ENCODE data around the gene MOXD1.
"Not testable (repeated sequence)": the region's sequence is repeated elsewhere in the genome, so short reads cannot be mapped to it uniquely, and the experiment has no call there.

Gene MOXD1

DNA sequence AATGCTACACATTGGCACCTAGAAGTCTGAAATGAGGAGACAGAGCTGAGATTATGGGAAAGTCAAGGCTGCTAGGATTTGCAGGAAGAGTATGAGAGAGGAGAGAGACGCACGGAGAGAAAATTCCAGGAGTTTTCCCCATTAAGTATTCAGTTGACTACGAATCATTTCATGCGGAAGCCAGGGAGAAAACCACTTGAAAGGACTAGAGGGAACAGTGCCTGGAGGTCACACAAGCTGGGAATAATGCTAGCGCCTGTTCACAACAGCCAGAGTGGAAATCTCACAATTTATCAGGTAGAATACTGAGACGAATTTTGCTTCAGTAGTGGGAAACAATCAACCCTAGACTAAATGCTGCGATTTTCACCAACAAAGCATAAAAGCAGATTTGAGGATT, 118.6 kb downstream of the MOXD1 start:
- DNase-seq (ENCODE audit: low read depth, low spot score): no peak

DNA sequence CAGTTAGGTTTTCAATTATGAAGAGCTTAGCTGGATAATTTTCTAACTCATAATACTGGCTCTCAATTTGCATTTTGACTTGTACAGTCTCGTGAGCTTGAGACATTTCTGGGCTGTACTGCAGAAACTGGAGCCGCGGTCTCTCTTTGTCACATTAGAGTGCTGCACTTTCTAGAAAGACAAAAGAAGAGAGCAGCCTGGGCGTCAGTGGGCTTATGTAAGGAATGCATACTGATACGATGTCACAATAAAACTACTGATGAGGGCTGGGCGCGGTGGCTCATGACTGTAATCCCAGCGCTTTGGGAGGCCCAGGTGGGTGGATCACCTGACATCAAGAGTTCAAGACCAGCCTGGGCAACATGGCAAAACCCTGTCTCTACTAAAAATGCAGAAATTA, 120.8 kb downstream of the MOXD1 start:
- DNase-seq (ENCODE audit: low read depth, low spot score): no peak

DNA sequence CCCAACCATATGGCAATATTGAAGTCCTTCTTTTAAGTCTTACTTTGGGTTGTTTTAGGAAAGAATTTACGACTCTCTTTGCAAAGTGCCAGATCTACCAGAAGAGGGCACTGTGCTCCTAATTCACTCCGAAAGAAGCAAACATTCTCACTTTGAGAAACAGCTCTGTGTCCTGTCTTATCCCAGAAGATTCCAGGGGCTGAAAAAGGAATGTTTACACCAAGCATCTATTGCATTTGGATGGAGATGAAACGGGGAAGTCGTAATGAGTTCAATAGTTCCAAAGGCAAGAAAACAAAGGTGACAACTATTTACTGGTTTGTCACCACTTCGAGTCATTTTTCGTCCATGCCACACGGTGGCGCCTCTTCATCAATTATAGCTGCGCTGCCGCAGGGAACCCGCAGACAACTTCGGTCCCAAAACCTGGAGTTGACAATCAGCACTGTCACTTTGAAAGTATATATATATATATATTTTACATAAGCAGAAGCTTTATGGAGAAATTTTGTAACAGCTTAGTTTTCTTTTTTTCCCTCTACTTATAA, 121.6 kb downstream of the MOXD1 start:
- peak; percentile 54 for DNase-seq (ENCODE audit: low read depth, low spot score)

DNA sequence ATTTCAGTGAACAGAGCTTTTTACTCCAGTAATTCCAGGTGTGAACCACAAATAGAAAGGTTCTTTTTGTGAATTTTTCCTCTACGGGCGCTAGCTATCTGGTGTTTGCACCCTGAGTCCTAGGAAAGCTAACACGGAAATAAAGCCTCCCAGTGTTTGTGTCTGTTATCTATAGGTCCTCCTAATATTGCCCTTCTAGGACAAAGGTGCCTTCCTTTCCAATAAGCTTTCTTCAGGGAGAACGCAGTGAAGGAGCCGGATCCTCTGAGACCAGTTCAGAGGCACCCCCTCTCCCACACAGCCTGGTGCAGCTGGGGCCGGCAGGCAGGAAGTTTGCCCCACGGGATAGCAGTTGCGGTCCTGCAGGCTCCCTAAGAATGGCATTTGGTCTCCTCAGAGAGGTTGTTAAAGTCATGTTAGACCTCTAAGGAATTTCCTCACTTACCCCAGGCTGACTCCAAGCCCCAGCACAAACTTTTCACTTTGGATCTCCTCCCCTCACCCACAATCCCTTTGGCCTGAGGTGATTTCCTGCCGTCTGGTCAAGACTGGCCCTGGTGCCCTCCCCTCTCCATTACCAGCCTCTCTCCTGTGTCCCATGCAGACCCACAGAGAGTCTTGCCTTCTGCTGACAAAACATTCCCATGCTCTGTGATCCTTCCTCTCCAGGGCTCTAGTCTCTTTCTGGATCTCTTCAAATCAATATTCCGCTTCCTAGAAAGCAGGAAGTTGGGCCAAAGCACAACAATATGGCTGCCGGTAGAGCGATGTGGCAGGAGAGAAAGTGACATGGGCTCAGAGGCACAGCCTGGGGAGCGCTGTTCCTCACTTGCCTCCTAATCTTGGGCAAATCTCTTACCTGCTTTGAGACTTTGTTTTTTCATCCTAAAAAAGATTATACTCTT, 126.0 kb downstream of the MOXD1 start:
- no peak for DNase-seq (ENCODE audit: low read depth, low spot score)

DNA sequence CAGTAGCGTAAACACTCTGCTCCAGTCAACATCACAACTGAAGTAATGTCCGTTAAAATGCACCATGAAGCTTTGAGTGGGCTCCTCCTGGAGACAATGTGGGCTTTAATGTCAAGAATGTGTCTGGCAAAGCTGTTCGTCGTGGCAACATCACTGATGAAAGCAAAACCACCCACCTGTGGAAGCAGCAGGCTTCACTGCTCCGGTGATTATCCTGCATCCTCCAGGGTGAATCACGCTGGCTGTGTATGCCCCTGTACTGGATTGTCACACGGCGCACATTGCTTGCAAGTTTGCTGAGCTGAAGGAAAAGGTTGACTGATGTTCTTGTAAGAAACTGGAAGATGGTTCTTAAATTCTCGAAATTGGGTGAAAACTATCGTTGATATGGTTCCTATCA, 128.5 kb downstream of the MOXD1 start:
- DNase-seq (ENCODE audit: low read depth, low spot score): no peak

DNA sequence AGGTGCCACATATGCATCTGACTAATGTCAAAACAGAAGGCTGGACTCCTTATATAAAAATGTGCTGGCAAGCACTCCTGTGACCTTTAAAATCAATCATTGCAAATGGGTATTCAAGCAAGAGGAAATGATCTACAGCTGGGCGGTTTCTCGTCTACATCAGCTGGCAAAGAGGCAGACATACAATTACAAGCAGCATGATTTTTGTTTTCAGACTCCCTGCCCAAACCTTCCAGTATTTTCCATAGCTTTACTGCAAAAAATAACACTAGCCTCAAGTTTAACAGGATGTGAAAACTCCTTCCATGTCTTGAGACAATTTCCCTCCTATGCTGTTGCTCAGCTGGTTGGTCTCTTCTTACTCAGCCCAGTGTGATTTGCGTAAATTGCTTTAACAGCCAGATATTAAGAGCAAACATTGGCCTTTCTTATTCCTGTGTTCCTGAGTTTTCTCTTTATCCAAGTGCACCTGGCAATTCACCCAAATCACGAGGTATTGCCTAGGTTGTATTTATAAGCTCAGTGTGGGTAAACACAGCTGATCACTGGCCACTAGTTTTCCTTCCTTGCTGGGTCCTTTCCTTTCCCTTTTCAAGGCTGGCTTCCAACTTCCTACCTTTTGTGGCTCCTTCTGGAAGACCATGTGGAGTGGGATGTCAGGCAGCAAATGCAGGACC, 130.4 kb downstream of the MOXD1 start:
- no peak for DNase-seq (ENCODE audit: low read depth, low spot score)

DNA sequence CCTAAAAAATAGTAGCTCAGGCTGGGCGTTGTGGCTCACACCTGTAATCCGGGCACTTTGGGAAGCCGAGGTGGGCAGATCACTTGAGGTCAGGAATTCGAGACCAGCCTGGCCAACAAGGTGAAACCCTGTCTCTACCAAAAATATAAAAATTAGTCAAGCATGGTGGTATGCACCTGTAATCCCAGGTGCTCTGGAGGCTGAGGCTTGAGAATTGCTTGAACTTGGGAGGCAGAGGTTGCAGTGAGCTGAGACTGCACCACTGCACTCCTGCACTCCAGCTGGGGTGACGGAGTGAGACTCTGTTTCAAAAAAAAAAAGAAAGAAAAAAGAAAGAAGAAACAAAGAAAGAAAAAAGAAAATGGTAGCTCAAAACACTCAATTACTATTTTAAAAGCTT, 132.6 kb downstream of the MOXD1 start:
- not testable (repeated sequence) for DNase-seq (ENCODE audit: low read depth, low spot score)

DNA sequence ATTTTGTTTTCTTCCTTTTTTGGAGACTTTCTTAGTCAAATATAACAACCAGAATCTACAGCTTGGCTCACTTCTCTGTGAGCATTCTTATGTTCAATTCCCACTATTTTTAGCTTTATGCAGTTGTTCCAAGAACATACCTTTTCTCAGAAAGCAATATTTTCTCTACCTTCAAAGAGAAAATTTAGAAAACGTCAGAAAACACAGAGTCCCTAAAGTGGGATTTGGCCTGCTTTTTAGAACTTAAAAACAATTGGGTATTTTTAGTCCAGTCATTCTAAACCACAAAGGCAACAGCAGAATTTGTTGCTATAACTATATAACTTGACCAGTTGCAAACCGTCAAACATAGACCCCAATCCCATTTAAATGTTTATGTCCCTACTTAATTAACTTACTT, 133.1 kb downstream of the MOXD1 start:
- no peak for DNase-seq (ENCODE audit: low read depth, low spot score)

DNA sequence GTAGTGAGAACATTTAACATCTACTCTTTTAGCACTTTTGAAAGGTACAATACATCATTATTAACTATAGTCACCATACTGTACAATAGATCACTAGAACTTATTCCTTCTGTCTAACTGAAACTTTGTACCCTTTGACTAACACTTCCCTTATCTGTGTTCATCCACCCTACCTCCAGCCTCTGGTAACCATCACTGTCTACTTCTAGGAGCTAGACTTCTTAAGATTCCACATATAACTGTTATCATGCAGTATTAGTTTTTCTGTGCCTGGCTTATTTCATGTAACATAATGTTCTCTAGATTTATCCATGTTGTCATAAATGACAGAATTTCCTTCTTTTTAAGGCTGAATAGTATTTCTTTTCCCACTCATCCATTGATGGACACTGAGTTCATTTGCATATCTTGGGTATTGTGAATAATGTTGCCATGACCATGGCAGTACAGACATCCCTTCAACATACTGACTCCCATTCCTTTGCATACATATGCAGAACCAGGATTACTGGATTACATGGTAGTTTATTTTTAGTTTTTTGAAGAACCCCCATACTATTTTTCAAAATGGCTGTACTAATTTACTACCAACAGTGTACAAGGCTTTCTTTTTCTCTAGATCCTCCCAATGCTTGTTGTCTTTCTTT, 135.7 kb downstream of the MOXD1 start:
- DNase-seq (ENCODE audit: low read depth, low spot score): no peak

DNA sequence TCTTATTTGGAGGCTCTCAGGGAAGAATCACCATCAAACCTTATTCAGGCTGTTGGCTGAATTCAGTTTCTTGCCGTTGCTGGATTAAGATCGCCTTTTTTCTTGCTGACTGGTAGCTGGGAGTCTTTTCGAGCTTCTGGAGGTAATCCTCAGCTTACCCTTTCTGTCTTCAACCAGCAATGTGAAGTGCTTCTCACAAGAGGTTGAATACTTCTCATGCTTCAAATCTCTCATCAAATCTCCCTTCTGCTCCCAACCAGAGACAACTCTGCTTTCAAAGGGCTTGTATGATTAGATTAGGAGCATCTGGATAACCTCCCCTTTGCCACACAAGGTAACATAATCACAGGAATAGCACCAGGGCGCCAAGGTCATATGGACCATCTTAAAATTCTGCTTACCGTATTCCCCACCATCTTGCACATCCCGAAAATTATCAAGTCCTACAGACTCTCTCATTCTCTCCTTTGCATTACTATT, 137.2 kb downstream of the MOXD1 start:
- DNase-seq (ENCODE audit: low read depth, low spot score): no peak

DNA sequence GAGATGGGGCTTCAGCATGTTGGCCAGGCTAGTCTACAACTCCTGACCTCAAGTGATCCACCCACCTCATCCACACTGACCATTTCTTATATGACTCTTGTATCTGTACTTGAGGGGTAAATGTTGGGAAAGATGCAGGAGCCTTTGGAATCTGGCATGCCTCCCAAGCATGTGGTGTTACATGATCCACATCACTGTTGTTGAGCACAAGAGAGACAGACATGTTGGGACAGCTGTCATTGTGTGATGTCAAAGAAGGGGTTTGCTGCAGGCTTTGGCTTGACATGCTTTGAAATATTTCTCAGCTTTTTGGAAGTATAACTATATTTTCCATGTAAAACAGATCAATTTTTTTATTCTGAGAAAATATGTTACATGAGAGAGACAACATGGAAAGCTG, 139.9 kb downstream of the MOXD1 start:
- no peak for DNase-seq (ENCODE audit: low read depth, low spot score)

DNA sequence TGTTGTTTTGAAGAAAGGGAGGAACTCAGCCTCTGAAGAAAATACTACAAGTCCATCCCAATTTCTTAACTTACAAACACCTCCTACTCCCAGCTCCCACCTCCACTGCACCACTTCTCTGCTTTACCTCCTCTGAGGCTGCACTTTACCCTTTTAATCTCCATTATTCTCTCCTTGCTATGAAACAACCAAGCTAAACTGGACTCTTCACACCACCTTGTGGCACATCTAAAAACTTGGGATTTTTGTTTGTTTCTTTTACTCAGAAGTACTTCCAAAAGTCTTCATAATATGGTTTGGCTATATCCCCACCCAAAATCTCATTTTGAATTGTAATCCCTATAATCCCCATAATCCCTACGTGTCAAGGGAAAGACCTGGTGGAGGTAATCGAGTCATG, 142.2 kb downstream of the MOXD1 start:
- no peak for DNase-seq (ENCODE audit: low read depth, low spot score)

DNA sequence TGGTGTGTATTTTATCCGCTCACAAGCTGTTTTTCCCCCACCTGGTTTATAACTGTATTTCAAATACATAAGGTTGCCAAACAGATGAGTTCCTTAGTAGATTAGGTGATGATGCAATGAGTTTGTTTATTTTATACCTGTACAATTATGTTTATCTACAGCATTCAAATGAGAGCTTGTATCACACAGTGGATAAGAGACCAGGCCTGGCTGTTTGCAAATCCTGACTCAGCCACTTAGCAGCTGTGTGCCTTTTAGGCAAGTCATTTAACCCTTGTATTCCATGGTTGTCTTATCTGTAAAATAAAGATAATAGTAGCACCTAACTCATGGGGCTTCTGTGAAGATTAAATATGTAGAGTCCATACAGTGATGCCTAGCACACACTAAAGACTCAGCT, 143.7 kb downstream of the MOXD1 start:
- DNase-seq (ENCODE audit: low read depth, low spot score): no peak

DNA sequence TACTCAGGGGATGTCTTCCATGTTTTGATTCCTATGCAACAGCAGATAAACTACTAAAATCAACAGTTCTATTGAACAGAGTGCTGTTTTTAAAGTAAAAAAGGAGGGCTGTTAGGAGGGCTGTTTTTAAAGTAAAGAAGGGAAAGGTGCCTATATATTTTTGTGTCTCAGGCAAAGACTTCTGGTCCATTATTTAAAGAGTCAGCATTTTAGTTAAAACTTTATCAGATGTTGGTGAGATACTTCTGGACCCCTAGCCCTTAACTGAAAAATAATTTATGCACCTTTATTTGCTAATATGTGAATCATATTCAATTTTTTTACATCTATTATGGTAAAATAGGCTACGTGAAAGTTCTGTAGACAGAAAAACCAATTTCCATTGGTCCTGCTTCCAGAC, 144.8 kb downstream of the MOXD1 start:
- DNase-seq (ENCODE audit: low read depth, low spot score): no peak

DNA sequence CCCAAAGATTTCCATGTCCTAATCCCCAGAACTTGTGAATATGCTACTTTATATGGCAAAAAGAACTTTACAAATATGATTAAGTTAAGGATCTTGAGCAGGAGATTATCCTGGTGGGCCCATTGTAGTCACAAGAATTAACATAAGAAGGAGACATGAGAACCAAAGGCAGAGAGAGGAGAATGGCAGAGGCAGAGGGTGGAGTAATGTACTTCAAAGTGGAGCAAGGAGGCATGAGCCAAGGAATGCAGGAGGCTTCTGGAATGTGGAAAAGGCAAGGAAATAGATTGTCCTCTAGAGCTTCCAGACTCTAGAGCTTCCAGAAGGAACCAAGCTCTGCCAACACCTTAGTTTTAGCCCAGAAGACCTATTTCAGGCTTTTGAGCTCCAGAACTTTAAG, 147.4 kb downstream of the MOXD1 start:
- no peak for DNase-seq (ENCODE audit: low read depth, low spot score)

DNA sequence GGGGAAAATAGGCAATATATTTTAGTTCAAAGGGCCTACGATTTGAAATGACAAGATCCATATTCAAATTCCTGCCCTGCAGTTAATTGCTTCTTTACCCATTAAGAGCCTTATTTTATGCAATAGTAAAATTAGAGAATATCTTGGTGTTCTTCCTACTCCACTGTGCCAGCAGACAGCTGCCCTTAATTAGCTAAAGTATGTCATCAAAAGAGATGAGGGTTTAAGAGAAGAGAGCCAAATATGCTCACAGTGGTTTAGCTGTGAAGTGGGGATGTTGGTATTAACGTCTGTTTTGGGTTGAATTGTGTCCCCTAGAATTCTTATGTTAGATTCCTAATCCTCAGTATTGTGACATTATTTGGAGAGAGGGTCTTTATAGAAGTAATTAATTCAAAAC, 148.1 kb downstream of the MOXD1 start:
- no peak for DNase-seq (ENCODE audit: low read depth, low spot score)

DNA sequence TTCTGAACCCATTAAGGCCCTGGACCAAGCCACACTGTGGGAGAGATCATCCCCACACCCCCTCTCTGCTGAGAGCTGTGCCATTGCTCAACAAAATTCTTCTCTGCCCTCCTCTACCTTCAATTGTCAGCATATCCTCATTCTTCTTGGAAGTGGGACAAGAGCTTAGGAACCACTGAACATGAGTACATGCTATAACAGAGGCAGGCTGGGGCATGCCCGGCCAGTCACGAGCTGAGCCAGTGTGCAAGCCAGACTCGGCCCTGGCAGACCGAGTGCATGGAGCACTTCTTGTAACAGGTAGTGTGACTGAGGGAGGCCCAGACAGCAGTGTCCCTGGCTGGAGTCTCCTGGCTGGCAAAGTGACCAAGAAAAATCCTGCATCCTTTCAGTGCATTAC, 149.2 kb downstream of the MOXD1 start:
- DNase-seq (ENCODE audit: low read depth, low spot score): no peak

DNA sequence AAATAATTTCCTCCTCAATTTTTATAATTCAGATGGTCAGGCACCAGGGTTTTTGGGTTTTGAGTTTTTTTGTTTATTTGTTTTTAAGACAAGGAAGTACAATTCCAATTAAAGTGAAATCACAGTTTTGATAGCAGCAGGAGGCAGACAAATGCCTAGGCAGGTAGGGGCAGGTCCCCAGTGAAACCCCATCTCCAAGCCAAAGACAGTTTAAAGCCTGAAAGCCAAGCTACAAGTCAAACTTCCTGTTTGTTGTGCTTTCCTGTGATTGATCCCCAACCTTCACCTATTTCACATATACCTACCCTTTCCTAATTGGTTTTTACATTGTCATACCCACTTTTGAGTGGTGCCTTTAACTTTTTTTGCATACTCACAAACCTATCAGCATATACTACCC, 149.6 kb downstream of the MOXD1 start:
- DNase-seq (ENCODE audit: low read depth, low spot score): no peak

DNA sequence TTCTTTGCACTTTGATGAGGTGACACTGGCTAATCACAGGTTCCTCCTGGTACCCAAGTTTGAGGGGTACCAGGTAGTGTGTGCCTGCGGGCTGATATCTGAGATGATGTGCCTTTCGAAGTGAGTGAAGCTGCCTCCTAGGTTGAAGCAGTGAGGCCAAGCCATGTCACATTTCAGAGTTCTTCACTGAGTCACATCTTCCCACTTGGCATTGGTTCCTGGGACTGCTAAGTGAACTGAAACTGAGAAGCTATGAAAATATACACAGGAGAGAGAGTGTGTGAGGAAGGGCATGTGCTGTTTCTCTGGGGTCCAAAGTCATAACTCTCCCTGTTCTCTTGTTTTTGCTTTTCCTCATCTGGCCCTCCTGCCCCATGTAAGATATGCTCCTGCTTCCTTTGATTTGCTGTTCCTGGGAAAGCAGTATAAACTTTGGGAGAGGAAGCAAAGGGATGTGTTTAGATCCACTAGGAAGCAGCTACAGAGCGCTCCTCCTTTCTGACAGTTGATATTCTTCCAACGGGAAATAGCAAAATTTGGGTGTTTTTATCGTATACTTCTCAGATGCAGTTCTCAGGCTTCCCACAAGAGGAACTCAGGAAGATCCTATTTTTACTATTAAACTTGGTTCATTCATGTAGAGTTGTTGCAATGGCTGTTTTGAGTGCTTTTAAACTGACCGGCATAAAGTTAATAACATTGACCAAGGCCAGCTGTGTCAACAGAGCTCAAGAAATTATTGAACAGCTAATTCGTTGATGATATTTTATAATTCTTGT, 153.7 kb downstream of the MOXD1 start:
- no peak for DNase-seq (ENCODE audit: low read depth, low spot score)

DNA sequence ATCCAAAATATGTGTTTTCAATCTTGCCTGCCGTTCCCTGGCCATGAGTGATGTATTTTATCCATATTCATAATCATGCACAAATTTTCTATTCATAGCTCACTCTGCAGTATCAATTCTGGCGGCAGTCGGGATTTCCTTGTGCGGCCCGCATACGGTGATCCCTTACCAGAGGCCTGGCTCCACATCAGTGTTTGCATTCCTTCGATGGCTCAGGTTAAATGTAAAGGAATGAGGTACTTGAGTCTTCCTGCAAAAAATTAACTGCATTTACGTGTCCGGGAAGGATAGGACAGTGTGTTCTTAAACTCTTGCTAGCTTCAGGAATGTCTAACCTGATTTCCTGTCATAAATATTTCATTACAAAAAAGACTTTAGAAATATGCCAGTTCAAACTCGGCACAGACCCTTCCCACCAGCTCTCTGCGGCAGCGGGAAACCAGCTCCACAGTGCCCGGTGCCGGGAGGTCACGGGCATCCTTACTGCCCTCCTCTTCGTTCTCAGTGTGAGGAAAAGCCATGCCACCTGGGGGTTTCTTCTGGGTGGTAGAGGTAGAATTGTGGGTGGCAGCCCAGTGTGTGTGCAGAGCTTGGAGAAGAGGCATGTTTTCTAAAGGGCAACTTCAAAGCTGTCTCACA, 154.5 kb downstream of the MOXD1 start:
- no peak for DNase-seq (ENCODE audit: low read depth, low spot score)

DNA sequence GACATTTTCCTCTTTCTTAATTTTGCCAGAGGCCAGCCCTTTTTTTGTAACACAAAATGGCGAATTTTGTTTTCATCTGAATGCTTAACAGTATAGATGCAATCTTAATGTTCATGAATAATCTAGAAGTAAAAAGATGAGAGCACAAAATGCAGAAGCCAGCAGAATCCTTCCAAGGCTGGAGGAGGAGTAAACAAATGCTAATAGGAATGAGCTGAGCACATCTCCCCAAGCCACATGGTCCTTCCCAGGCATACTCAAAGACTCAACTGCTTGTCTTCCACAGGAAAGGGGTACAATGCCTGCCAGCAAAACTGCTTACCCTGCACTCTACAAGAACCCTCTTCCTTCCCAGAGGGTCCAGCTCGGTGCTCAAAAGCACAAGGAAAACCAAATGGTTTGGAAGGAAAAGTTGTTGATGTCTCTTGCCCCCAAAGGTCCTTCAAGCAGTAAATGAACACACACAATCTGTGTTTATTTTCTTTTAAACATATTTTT, 155.1 kb downstream of the MOXD1 start:
- DNase-seq (ENCODE audit: low read depth, low spot score): no peak
